GM23338 (cell line): ENCODE results near the gene BEST1. TPM values are rescaled to one million over a fixed set of nuclear protein-coding genes. Genes with fewer than 3 reads are reported as not detected.

Experiments
- ATAC-seq: fragments of 200-7000 bp; cut with Tn5 transposase; 3 replicates; pipeline ENCODE4 v1.9.1; 2020
- DNase-seq: peaks from one replicate; pipeline ENCODE4 v3.0.0-alpha.2; 2015; ENCODE audit warnings: low spot score
- H2AFZ ChIP-seq: fragments of 200-600 bp; sonication (generic); 2 replicates; pipeline ENCODE4 v1.8.0; 2016; ENCODE audit warnings: antibody characterized with exemption, mild to moderate bottlenecking, moderate library complexity
- H3F3A ChIP-seq: fragments of 200-600 bp; sonication (generic); replicated peaks from 2 replicates; pipeline ENCODE4 v1.8.0; 2017; ENCODE audit warnings: antibody characterized with exemption, mixed run types, low read depth
- H3K27ac ChIP-seq: fragments of 200-600 bp; sonication (generic); 2 replicates; pipeline ENCODE4 v1.6.1; 2016; ENCODE audit warnings: low read depth
- H3K27me3 ChIP-seq: fragments of 200-600 bp; sonication (generic); 2 replicates; pipeline ENCODE4 v1.8.0; 2016; ENCODE audit warnings: mild to moderate bottlenecking, mixed run types, moderate library complexity; ENCODE audit not compliant: insufficient read depth
- H3K36me3 ChIP-seq: fragments of 200-600 bp; sonication (generic); 2 replicates; pipeline ENCODE4 v1.8.0; 2016; ENCODE audit warnings: mild to moderate bottlenecking; ENCODE audit not compliant: insufficient read depth
- H3K4me1 ChIP-seq: fragments of 200-600 bp; sonication (generic); 2 replicates; pipeline ENCODE4 v1.8.0; 2016; ENCODE audit warnings: mild to moderate bottlenecking, moderate library complexity; ENCODE audit not compliant: insufficient read depth
- H3K4me2 ChIP-seq: fragments of 200-600 bp; sonication (generic); 2 replicates; pipeline ENCODE4 v1.7.1; 2017; ENCODE audit warnings: mixed run types
- H3K4me3 ChIP-seq: fragments of 200-600 bp; sonication (generic); 2 replicates; pipeline ENCODE4 v1.6.1; 2016; ENCODE audit warnings: mixed run types
- H3K79me2 ChIP-seq: fragments of 200-600 bp; sonication (generic); replicated peaks from 2 replicates; pipeline ENCODE4 v1.8.0; 2017; ENCODE audit warnings: mild to moderate bottlenecking; ENCODE audit not compliant: insufficient read depth
- H3K9me2 ChIP-seq: fragments of 200-600 bp; sonication (generic); 2 replicates; pipeline ENCODE4 v1.8.0; 2017; ENCODE audit not compliant: insufficient read depth
- H4K20me1 ChIP-seq: fragments of 200-600 bp; sonication (generic); replicated peaks from 2 replicates; pipeline ENCODE4 v1.8.0; 2017; ENCODE audit warnings: mild to moderate bottlenecking; ENCODE audit not compliant: insufficient read depth
- H3K27ac Mint-ChIP-seq: 2 replicates; pipeline ENCODE4 v1.8.0; 2020; ENCODE audit warnings: inconsistent platforms, mild to moderate bottlenecking, moderate library complexity, mixed read lengths
- H3K27me3 Mint-ChIP-seq: 3 replicates; pipeline ENCODE4 v1.8.0; 2022; ENCODE audit warnings: low read depth, mild to moderate bottlenecking, moderate library complexity, mixed read lengths, inconsistent platforms; ENCODE audit not compliant: insufficient read depth, poor library complexity
- H3K36me3 Mint-ChIP-seq: 3 replicates; pipeline ENCODE4 v1.8.0; 2021; ENCODE audit warnings: low read depth, mild to moderate bottlenecking, inconsistent platforms, moderate library complexity, mixed read lengths
- H3K4me1 Mint-ChIP-seq: 3 replicates; pipeline ENCODE4 v1.8.0; 2020; ENCODE audit warnings: mild to moderate bottlenecking, inconsistent platforms, mixed read lengths
- H3K4me3 Mint-ChIP-seq: 3 replicates; pipeline ENCODE4 v1.8.0; 2021; ENCODE audit warnings: moderate library complexity, mild to moderate bottlenecking, inconsistent platforms, mixed read lengths
- H3K9me3 Mint-ChIP-seq: 3 replicates; pipeline ENCODE4 v1.8.0; 2020; ENCODE audit warnings: moderate library complexity, mild to moderate bottlenecking, inconsistent platforms, mixed read lengths
- EZH2 ChIP-seq: fragments of 200-600 bp; sonication (generic); IDR thresholded peaks from one replicate; pipeline ENCODE4 v1.8.0; 2017; ENCODE audit warnings: antibody characterized with exemption, mild to moderate bottlenecking, low read depth; ENCODE audit not compliant: unreplicated experiment
- POLR2AphosphoS5 ChIP-seq: IDR thresholded peaks from 2 replicates; pipeline ENCODE4 v1.6.1; 2016; ENCODE audit warnings: antibody characterized with exemption, low read depth
- STAT1 ChIP-seq: IDR thresholded peaks from one replicate; pipeline ENCODE4 v1.6.1; 2016; ENCODE audit warnings: antibody characterized with exemption; ENCODE audit not compliant: unreplicated experiment
- ZNF331 ChIP-seq: fragments of 250-450 bp; sonication (Bioruptor Pico); IDR thresholded peaks from 2 replicates; pipeline ENCODE4 v1.5.0; 2020; ENCODE audit warnings: low read depth, mild to moderate bottlenecking, moderate library complexity
- polyA plus RNA-seq: library from polyadenylated mRNA; unstranded; fragments of >200 nt; fragmentation: Nextera tagmentation; extraction: Ambion mirVana; gene quantifications from 2 replicates; pipeline ENCODE4 v1.2.1, GENCODE V29; 2016
- total RNA-seq: library from RNA; depleted of rRNA; stranded (reverse); fragments of >200 nt; shearing (Covaris generic); gene quantifications from 2 replicates; pipeline ENCODE4 v1.2.3, GENCODE V29; 2014
- TF ChIP-seq, protein P1 (sequence below): IDR thresholded peaks from one replicate; pipeline ENCODE4 v1.6.1; 2018; ENCODE audit warnings: antibody characterized with exemption; ENCODE audit not compliant: unreplicated experiment
- TF ChIP-seq, protein P2 (sequence below): IDR thresholded peaks from 2 replicates; pipeline ENCODE4 v1.6.1; 2016; ENCODE audit warnings: antibody characterized with exemption
- TF ChIP-seq, protein P3 (sequence below), 2 experiments: fragments of 200-600 bp in 1 of 2; sonication (generic) in 1 of 2; conservative IDR thresholded peaks; 2 replicates each; pipeline versions ENCODE4 v1.5.1 to v1.6.1; 2016 to 2017; ENCODE audit warnings: antibody characterized with exemption in 2 of 2, low read depth in 2 of 2, mild to moderate bottlenecking in 2 of 2, moderate library complexity in 1 of 2

Gene BEST1
- total and polyA plus RNA-seq, 2 experiments from 2014 or later: 0.35 to 0.44 TPM

DNA sequence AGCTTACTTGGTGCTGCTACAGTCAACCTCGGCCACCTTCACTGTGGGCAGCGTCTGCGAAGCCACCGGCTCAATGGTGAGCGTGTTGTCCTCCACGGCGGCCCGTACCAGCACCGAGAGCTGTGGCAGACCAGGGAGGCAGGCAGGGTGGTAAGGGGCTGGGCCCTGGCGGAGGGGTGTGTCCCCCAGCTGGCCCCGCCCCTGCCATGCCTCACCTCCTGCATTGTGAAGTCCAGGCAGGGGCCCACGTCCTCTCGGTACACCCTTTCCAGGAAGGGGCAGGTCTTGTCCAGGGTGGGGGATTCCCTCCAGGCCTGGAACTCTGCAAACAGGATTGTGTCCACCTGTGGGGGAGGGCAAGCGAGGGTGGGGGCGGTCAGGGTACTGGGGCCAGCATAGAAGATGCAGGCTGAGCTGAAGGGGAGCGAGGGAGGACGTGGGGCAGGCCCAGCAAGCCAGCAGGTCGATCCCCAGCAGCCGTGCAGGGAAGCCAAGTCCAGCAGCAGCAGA is 45.6 kb upstream of the BEST1 start:
- H3K9me2 ChIP-seq: no peaks in the 10 kb centered on the region
- DNase-seq (peak; percentile 79), ATAC-seq (peak; percentile 91)
- H3F3A ChIP-seq: no peaks in the 10 kb centered on the region
- H3K9me3 Mint-ChIP-seq: no peaks in the 10 kb centered on the region; the same call in 2 of the 3 replicates
- H3K36me3 Mint-ChIP-seq: no peaks in the 10 kb centered on the region
- H3K4me3 ChIP-seq: 0 out of 2 replicates have a peak overlapping the region, but pooled peaks have one; percentile 23
- peaks cover 10% of the 10 kb centered on the region for H3K4me1 ChIP-seq
- no peaks in the 10 kb centered on the region; the same call in 1 of the 2 replicates for H3K36me3 ChIP-seq
- H3K27ac ChIP-seq: no peak overlapping the region
- H3K4me3 Mint-ChIP-seq: peak overlapping the region; percentile 54
- H3K4me1 Mint-ChIP-seq: peaks cover 33% of the 10 kb centered on the region
- H3K27me3 Mint-ChIP-seq: peaks cover 7% of the 10 kb centered on the region
- no peaks in the 10 kb centered on the region for H3K79me2 ChIP-seq
- H3K4me2 ChIP-seq: peak overlapping the region; percentile 57
- no peaks in the 10 kb centered on the region for H3K27me3 ChIP-seq
- peak overlapping the region; percentile 69; the same call in 1 of the 2 replicates for H2AFZ ChIP-seq
- no peak overlapping the region; the same call in 1 of the 2 replicates for H3K27ac Mint-ChIP-seq
- H4K20me1 ChIP-seq: no peaks in the 10 kb centered on the region
- TF ChIP-seq, protein P1, sequence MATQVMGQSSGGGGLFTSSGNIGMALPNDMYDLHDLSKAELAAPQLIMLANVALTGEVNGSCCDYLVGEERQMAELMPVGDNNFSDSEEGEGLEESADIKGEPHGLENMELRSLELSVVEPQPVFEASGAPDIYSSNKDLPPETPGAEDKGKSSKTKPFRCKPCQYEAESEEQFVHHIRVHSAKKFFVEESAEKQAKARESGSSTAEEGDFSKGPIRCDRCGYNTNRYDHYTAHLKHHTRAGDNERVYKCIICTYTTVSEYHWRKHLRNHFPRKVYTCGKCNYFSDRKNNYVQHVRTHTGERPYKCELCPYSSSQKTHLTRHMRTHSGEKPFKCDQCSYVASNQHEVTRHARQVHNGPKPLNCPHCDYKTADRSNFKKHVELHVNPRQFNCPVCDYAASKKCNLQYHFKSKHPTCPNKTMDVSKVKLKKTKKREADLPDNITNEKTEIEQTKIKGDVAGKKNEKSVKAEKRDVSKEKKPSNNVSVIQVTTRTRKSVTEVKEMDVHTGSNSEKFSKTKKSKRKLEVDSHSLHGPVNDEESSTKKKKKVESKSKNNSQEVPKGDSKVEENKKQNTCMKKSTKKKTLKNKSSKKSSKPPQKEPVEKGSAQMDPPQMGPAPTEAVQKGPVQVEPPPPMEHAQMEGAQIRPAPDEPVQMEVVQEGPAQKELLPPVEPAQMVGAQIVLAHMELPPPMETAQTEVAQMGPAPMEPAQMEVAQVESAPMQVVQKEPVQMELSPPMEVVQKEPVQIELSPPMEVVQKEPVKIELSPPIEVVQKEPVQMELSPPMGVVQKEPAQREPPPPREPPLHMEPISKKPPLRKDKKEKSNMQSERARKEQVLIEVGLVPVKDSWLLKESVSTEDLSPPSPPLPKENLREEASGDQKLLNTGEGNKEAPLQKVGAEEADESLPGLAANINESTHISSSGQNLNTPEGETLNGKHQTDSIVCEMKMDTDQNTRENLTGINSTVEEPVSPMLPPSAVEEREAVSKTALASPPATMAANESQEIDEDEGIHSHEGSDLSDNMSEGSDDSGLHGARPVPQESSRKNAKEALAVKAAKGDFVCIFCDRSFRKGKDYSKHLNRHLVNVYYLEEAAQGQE: no peak
- TF ChIP-seq POLR2AphosphoS5: peak; percentile 31; the same call in 1 of the 2 replicates
- TF ChIP-seq, protein P2, sequence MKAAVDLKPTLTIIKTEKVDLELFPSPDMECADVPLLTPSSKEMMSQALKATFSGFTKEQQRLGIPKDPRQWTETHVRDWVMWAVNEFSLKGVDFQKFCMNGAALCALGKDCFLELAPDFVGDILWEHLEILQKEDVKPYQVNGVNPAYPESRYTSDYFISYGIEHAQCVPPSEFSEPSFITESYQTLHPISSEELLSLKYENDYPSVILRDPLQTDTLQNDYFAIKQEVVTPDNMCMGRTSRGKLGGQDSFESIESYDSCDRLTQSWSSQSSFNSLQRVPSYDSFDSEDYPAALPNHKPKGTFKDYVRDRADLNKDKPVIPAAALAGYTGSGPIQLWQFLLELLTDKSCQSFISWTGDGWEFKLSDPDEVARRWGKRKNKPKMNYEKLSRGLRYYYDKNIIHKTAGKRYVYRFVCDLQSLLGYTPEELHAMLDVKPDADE: no peak

DNA sequence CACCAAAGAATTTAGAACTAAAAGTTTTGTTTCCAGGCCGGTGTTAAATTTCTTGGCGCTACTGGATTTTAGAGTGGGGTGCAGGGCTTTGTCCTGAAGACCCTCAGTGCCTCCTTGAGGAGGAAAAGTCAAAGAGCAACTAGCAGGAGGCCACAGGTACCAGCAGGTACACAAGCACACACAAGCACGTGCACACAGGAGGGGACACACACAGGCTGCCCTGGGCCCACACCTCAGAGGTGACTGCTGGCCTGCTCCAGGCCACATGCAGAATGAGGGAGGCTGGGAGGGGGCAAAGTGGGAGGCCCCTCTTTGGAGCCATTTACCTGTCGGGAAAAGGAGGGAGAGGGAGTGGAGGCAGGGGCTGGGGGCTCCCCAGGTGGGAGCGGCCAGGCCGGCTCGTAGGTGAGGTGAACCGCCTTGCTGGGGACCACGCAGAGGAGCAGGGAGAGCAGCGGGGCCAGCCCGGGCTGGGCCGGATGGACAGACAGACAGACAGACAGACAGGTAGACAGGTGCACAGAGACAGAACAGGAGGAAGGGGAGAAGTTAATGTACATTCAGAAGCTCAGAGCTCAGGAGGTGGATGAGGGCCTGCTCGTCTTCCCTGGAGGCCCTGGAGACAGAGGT is 45.0 kb upstream of the BEST1 start:
- Mint-ChIP-seq H3K27me3 (peaks cover 7% of the 10 kb centered on the region), H3K9me3 (no peaks in the 10 kb centered on the region; the same call in 2 of the 3 replicates), H3K4me3 (no peak overlapping the region), H3K27ac (no peak overlapping the region; the same call in 1 of the 2 replicates), H3K36me3 (no peaks in the 10 kb centered on the region), H3K4me1 (peaks cover 34% of the 10 kb centered on the region)
- Histone ChIP-seq H3K4me1 (peaks cover 10% of the 10 kb centered on the region), H3K4me2 (0 out of 2 replicates have a peak overlapping the region, but pooled peaks have one; percentile 57), H3K36me3 (no peaks in the 10 kb centered on the region; the same call in 1 of the 2 replicates), H3K27me3 (no peaks in the 10 kb centered on the region), H3K9me2 (no peaks in the 10 kb centered on the region), H3K4me3 (no peak overlapping the region), H4K20me1 (no peaks in the 10 kb centered on the region), H3K27ac (no peak overlapping the region), H3K79me2 (no peaks in the 10 kb centered on the region), H2AFZ (peak overlapping the region; percentile 69; the same call in 1 of the 2 replicates), H3F3A (no peaks in the 10 kb centered on the region)
- ATAC-seq (peak; percentile 4; the same call in 2 of the 3 replicates), DNase-seq (no peak)
- TF ChIP-seq, protein P3, sequence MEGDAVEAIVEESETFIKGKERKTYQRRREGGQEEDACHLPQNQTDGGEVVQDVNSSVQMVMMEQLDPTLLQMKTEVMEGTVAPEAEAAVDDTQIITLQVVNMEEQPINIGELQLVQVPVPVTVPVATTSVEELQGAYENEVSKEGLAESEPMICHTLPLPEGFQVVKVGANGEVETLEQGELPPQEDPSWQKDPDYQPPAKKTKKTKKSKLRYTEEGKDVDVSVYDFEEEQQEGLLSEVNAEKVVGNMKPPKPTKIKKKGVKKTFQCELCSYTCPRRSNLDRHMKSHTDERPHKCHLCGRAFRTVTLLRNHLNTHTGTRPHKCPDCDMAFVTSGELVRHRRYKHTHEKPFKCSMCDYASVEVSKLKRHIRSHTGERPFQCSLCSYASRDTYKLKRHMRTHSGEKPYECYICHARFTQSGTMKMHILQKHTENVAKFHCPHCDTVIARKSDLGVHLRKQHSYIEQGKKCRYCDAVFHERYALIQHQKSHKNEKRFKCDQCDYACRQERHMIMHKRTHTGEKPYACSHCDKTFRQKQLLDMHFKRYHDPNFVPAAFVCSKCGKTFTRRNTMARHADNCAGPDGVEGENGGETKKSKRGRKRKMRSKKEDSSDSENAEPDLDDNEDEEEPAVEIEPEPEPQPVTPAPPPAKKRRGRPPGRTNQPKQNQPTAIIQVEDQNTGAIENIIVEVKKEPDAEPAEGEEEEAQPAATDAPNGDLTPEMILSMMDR (conservative IDR thresholded peaks at IDR 0.05; ENCODE audit: low read depth in 2 of 2): 0 out of 4 replicates have a peak, but pooled peaks of 1 of the 2 experiments have one; percentile 3
- TF ChIP-seq EZH2 (no peak), STAT1 (no peak), ZNF331 (no peak)
